IMR-90 (cell line): Measurements from ENCODE around the gene NGFR. TPM values are rescaled to one million over a fixed set of nuclear protein-coding genes. Genes with fewer than 3 reads are reported as not detected.

Source experiments
- ATAC-seq: fragments of 200-7000 bp; cut with Tn5 transposase; 2 replicates; pipeline ENCODE4 v1.9.1; 2020; ENCODE audit warnings: low read depth, mild to moderate bottlenecking, moderate library complexity
- BruUV-seq: library from RNA; stranded (reverse); fragments of 400-500 nt; replicated peaks from 2 replicates; lab custom pipeline; 2021; lab: Mats Ljungman, UMichigan
- CTCF ChIA-PET: fragments of 300-600 bp; formaldehyde crosslinking; extraction: SDS; loops from one replicate; lab custom pipeline; 2021; ENCODE audit warnings: antibody characterized with exemption; lab: Yijun Ruan, JAX
- POLR2A ChIA-PET: fragments of 300-600 bp; sonication (Branson Sonifier 250); formaldehyde crosslinking; loops from one replicate; lab custom pipeline; 2022; ENCODE audit warnings: antibody characterized with exemption; ENCODE audit not compliant: unreplicated experiment; lab: Charles Lee
- DNase-seq: peaks from one replicate; pipeline ENCODE4 v3.0.0; 2013
- H2AFZ ChIP-seq: replicated peaks from 2 replicates; pipeline ENCODE3; 2013; ENCODE audit warnings: low read length, mild to moderate bottlenecking; ENCODE audit not compliant: poor library complexity
- H2AK5ac ChIP-seq: 2 replicates; pipeline ENCODE4 v1.6.1; 2013; ENCODE audit warnings: low read depth, low read length, inconsistent platforms
- H2AK9ac ChIP-seq: replicated peaks from 2 replicates; pipeline ENCODE3; 2013; ENCODE audit warnings: mild to moderate bottlenecking, low read depth, low read length, moderate library complexity; ENCODE audit not compliant: poor library complexity
- H2BK120ac ChIP-seq: 2 replicates; pipeline ENCODE4 v1.6.1; 2013; ENCODE audit warnings: low read depth, low read length, inconsistent platforms
- H2BK15ac ChIP-seq: 3 replicates; pipeline ENCODE4 v1.6.1; 2013; ENCODE audit warnings: low read depth, low read length, inconsistent platforms
- H2BK20ac ChIP-seq: 2 replicates; pipeline ENCODE4 v1.6.1; 2013; ENCODE audit warnings: low read depth, mild to moderate bottlenecking, inconsistent platforms, low read length, moderate library complexity
- H2BK5ac ChIP-seq: 2 replicates; pipeline ENCODE4 v1.6.1; 2013; ENCODE audit warnings: mild to moderate bottlenecking, low read depth, low read length, inconsistent platforms; ENCODE audit not compliant: poor library complexity, severe bottlenecking
- H3K14ac ChIP-seq: replicated peaks from 2 replicates; pipeline ENCODE4 v1.6.1; 2013; ENCODE audit warnings: low read depth, low read length, inconsistent platforms
- H3K18ac ChIP-seq: 2 replicates; pipeline ENCODE4 v1.6.1; 2013; ENCODE audit warnings: low read depth, low read length, control low read depth
- H3K23ac ChIP-seq: 2 replicates; pipeline ENCODE4 v1.6.1; 2013; ENCODE audit warnings: low read depth, low read length, inconsistent platforms
- H3K27ac ChIP-seq: 2 replicates; pipeline ENCODE4 v1.5.1; 2013; ENCODE audit warnings: mild to moderate bottlenecking, control low read depth, low read length; ENCODE audit not compliant: insufficient read depth
- H3K27me3 ChIP-seq: 2 replicates; pipeline ENCODE4 v1.6.1; 2013; ENCODE audit warnings: low read length; ENCODE audit not compliant: control insufficient read depth, insufficient read depth
- H3K36me3 ChIP-seq: 2 replicates; pipeline ENCODE4 v1.6.1; 2013; ENCODE audit warnings: low read length, mixed read lengths; ENCODE audit not compliant: control insufficient read depth, insufficient read depth
- H3K4ac ChIP-seq: 2 replicates; pipeline ENCODE4 v1.6.1; 2013; ENCODE audit warnings: low read depth, low read length, inconsistent platforms
- H3K4me1 ChIP-seq: 2 replicates; pipeline ENCODE4 v1.6.1; 2013; ENCODE audit warnings: low read length, mixed read lengths; ENCODE audit not compliant: control insufficient read depth, insufficient read depth
- H3K4me2 ChIP-seq: 2 replicates; pipeline ENCODE4 v1.6.1; 2013; ENCODE audit warnings: low read depth, mild to moderate bottlenecking, control low read depth, low read length, moderate library complexity
- H3K4me3 ChIP-seq: 2 replicates; pipeline ENCODE4 v1.5.1; 2013; ENCODE audit warnings: low read depth, mild to moderate bottlenecking, control low read depth, low read length, moderate library complexity; ENCODE audit not compliant: insufficient read depth
- H3K56ac ChIP-seq: 2 replicates; pipeline ENCODE4 v1.6.1; 2013; ENCODE audit warnings: low read length, inconsistent platforms; ENCODE audit not compliant: insufficient read depth; ENCODE audit errors: extremely low read depth
- H3K79me1 ChIP-seq, 2 experiments: 2 replicates each; pipeline ENCODE4 v1.6.1; 2013; ENCODE audit warnings: low read length in 2 of 2, inconsistent platforms in 1 of 2, low read depth in 1 of 2
- H3K9ac ChIP-seq: 2 replicates; pipeline ENCODE4 v1.6.1; 2013; ENCODE audit warnings: low read depth, low read length, control low read depth
- H3K9me1 ChIP-seq: 2 replicates; pipeline ENCODE4 v1.6.1; 2013; ENCODE audit warnings: low read length, inconsistent platforms; ENCODE audit not compliant: insufficient read depth
- H3K9me3 ChIP-seq: 2 replicates; pipeline ENCODE4 v1.6.1; 2013; ENCODE audit warnings: low read length; ENCODE audit not compliant: control insufficient read depth, insufficient read depth
- H4K20me1 ChIP-seq: 2 replicates; pipeline ENCODE4 v1.6.1; 2013; ENCODE audit warnings: low read length, inconsistent platforms; ENCODE audit not compliant: insufficient read depth
- H4K5ac ChIP-seq: 2 replicates; pipeline ENCODE4 v1.6.1; 2013; ENCODE audit warnings: mild to moderate bottlenecking, low read depth, low read length, control low read depth
- H4K8ac ChIP-seq, 2 experiments: 2 replicates each; pipeline ENCODE4 v1.6.1; 2013; ENCODE audit warnings: low read depth in 2 of 2, low read length in 2 of 2, control low read depth in 1 of 2, inconsistent platforms in 1 of 2
- H4K91ac ChIP-seq: 2 replicates; pipeline ENCODE4 v1.6.1; 2013; ENCODE audit warnings: low read depth, low read length, inconsistent platforms; ENCODE audit not compliant: insufficient read depth
- BHLHE40 ChIP-seq: fragments of 150-350 bp; IDR thresholded peaks from 2 replicates; pipeline ENCODE4 v1.6.1; 2016; ENCODE audit warnings: mild to moderate bottlenecking, low read depth, low read length
- CEBPB ChIP-seq: IDR thresholded peaks from 2 replicates; pipeline ENCODE4 v1.6.1; 2012; ENCODE audit warnings: low read depth, low read length, improper control_type of control experiment
- CHD1 ChIP-seq: IDR thresholded peaks from 2 replicates; pipeline ENCODE4 v1.6.1; 2012; ENCODE audit warnings: low read depth, low read length, improper control_type of control experiment
- FOS ChIP-seq: fragments of 150-350 bp; IDR thresholded peaks from 2 replicates; pipeline ENCODE4 v1.6.1; 2016; ENCODE audit warnings: low read depth, low read length
- MAFK ChIP-seq: IDR thresholded peaks from 2 replicates; pipeline ENCODE4 v1.6.1; 2012; ENCODE audit warnings: low read depth, low read length, improper control_type of control experiment
- MAZ ChIP-seq: IDR thresholded peaks from 2 replicates; pipeline ENCODE4 v1.6.1; 2012; ENCODE audit warnings: low read depth, mild to moderate bottlenecking, low read length, improper control_type of control experiment, moderate library complexity, borderline replicate concordance
- MXI1 ChIP-seq: IDR thresholded peaks from 2 replicates; pipeline ENCODE4 v1.6.1; 2012; ENCODE audit warnings: low read depth, mild to moderate bottlenecking, low read length, moderate library complexity, borderline replicate concordance
- NFE2L2 ChIP-seq: fragments of 150-350 bp; IDR thresholded peaks from 2 replicates; pipeline ENCODE4 v1.6.1; 2016; ENCODE audit warnings: low read depth, mild to moderate bottlenecking, low read length
- POLR2A ChIP-seq: IDR thresholded peaks from 2 replicates; pipeline ENCODE4 v1.6.1; 2012; ENCODE audit warnings: mild to moderate bottlenecking, low read depth, low read length
- RFX5 ChIP-seq: IDR thresholded peaks from 2 replicates; pipeline ENCODE4 v1.8.0; 2012; ENCODE audit warnings: low read depth, mild to moderate bottlenecking, low read length, moderate library complexity
- SMC3 ChIP-seq: fragments of 150-350 bp; IDR thresholded peaks from 2 replicates; pipeline ENCODE4 v1.6.1; 2016; ENCODE audit warnings: low read depth, mild to moderate bottlenecking, antibody characterized with exemption, low read length, moderate library complexity
- WGBS, 2 experiments: methylation state at CpG; one replicate each; pipeline versions ENCODE4 v1.1.5 to v1.1.7; 2013; ENCODE audit warnings: missing lambda C conversion rate in 2 of 2; ENCODE audit not compliant: insufficient read length in 1 of 2; ENCODE audit errors: extremely low coverage in 2 of 2; 5-methylcytosine and 5-hydroxymethylcytosine counted together
- dilution Hi-C: fragments of 300-500 bp; cut with HindIII; formaldehyde crosslinking; loops from one replicate; pipeline ENCODE4 v1.14.3; 2018; ENCODE audit warnings: low sequenced_read_pairs; ENCODE audit not compliant: unreplicated experiment
- in situ Hi-C: fragments of 300-500 bp; cut with MboI; formaldehyde crosslinking; loops from 3 replicates; pipeline ENCODE4 v1.14.3; 2019; ENCODE audit warnings: low sequenced_read_pairs, inconsistent platforms, mixed read lengths
- intact Hi-C: fragments of 100-400 bp; cut with micrococcal nuclease; formaldehyde crosslinking; loops from 2 replicates; pipeline ENCODE4 v1.10.0; 2022
- polyA plus RNA-seq, 3 experiments: library from polyadenylated mRNA; depleted of rRNA; stranded (reverse); fragments of >200 nt; gene quantifications; 2 replicates each; pipeline ENCODE4 v1.2.3, GENCODE V29; 2012; ENCODE audit warnings: low replicate concordance in 1 of 3
- total RNA-seq: library from RNA; depleted of rRNA; stranded (reverse); fragments of >200 nt; gene quantifications from 2 replicates; pipeline ENCODE4 v1.2.3, GENCODE V29; 2012
- TF ChIP-seq, protein P1 (sequence below): fragments of 150-350 bp; IDR thresholded peaks from 2 replicates; pipeline ENCODE4 v1.6.1; 2016; ENCODE audit warnings: low read depth, mild to moderate bottlenecking, low read length, moderate library complexity, borderline replicate concordance
- TF ChIP-seq, protein P2 (sequence below): fragments of 150-350 bp; IDR thresholded peaks from 2 replicates; pipeline ENCODE4 v1.6.1; 2017; ENCODE audit warnings: mild to moderate bottlenecking, antibody characterized with exemption, low read length, low read depth

NGFR gene
- total and polyA plus RNA-seq, 2 of the 4 experiments (the other 2 are of a cell fraction), result 0.15 to 0.18 TPM

DNA sequence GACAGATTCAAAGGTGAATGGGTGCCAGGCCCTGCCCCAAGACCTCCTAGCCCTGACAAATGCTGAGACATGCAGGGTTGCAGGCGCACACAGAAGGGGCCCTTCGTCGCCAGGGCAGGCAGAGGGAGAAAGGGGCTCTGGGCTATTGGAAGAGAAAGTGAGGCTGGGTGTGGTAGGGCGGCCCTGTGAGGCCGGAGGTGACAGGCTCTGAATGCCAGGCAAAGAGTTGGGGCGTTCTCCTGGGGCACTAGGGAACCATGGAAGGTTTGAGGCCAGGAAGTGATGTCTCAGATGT, 54.2 kb downstream of the NGFR start (continued):
- TF ChIP-seq NFE2L2, result no peak
- no peak for TF ChIP-seq POLR2A

DNA sequence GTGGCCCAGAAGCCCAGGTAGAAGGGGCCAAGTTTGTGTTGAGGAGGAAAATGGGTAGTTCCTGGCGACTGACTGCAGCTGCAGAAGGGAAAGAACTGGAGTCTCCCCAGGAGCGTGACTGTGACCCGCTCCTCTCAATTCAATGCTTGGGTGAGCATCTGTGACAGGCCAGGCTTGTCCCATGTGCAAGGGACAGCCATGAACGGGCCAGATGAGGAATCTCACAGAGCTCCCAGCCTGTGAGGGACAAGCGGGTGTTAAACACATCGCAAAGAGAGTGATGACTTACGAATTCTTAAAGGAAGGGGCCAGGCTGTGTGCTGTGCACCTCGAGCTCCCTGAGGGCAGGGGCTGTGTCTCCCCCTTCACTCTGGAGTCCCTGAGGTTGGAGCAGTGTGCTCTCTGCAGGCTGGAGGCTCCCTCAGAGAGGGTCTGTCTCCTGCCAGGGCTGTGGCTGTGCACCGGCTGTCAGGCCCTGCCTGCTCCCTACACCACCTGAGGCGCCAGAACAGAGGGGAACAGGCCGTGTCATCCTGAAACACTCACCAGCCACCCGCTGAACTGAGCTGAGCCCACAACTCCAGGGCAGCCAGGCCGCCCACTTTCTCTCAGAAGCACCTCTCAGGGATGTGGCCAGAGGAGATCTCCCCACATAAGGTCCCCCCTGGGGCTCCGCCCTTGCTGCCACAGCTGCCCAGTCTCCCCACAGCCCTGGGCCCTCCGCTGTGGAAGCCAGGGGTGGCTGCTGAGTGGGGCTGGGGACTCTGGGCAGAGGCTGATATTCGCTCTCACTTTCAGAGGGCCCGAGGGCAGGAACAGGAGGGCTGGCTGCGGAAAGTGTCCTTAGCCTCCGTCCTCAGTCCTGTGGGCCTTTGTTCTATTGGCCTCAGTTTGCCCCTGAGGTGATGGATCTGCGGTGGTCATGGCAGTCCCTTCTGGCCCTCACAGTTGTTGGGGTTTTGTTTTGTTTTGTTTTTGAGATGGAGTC, 54.9 kb downstream of the NGFR start:
- ATAC-seq (no peak), DNase-seq (no peak)
- no peaks in the 10 kb centered on the region for H3K36me3 ChIP-seq
- H3K14ac ChIP-seq, result no peak overlapping the region
- H2BK15ac ChIP-seq, result no peak overlapping the region
- H3K4me2 ChIP-seq, result no peak overlapping the region
- H3K9ac ChIP-seq, result no peak overlapping the region
- no TSS peak for BruUV-seq
- intact Hi-C loops, result no loop called here
- H3K27ac ChIP-seq, result no peak overlapping the region
- no peaks in the 10 kb centered on the region for H4K20me1 ChIP-seq
- no peak overlapping the region for H2BK20ac ChIP-seq
- H3K23ac ChIP-seq, result no peak overlapping the region
- dilution Hi-C loops, result no loop called here
- H2AFZ ChIP-seq, result peak overlapping the region; percentile 30
- H3K9me1 ChIP-seq, result no peaks in the 10 kb centered on the region
- H2BK5ac ChIP-seq, result no peak overlapping the region
- H3K79me1 ChIP-seq, result no peaks in the 10 kb centered on the region
- no peak overlapping the region for H4K91ac ChIP-seq
- no peak overlapping the region for H4K8ac ChIP-seq
- in situ Hi-C loops, result loop anchor here (5.0 to 10.0 kb wide), 2 partner anchors 113 to 235 kb away; no protein-coding TSS in a partner anchor
- no peak overlapping the region for H2AK9ac ChIP-seq
- no peak overlapping the region for H4K5ac ChIP-seq
- no peak overlapping the region for H2BK120ac ChIP-seq
- H3K27me3 ChIP-seq, result peaks cover 47% of the 10 kb centered on the region
- H3K4ac ChIP-seq, result no peak overlapping the region
- no peak overlapping the region for H3K18ac ChIP-seq
- POLR2A ChIA-PET, result no interaction called here
- 78% methylated on average over 3 of the region's 20 CpGs; no CpG with 5 or more reads in 1 of the 2 experiments for WGBS, 2 experiments
- H3K9me3 ChIP-seq, result no peaks in the 10 kb centered on the region
- H3K56ac ChIP-seq, result no peak overlapping the region
- CTCF ChIA-PET, result no interaction called here
- H3K4me1 ChIP-seq, result no peaks in the 10 kb centered on the region
- no peak overlapping the region for H3K4me3 ChIP-seq
- H2AK5ac ChIP-seq, result no peak overlapping the region
- no peak for TF ChIP-seq SMC3
- no peak for TF ChIP-seq NFE2L2
- TF ChIP-seq CEBPB, result no peak
- no peak for TF ChIP-seq MAFK
- no peak for TF ChIP-seq POLR2A
- TF ChIP-seq, protein P1, sequence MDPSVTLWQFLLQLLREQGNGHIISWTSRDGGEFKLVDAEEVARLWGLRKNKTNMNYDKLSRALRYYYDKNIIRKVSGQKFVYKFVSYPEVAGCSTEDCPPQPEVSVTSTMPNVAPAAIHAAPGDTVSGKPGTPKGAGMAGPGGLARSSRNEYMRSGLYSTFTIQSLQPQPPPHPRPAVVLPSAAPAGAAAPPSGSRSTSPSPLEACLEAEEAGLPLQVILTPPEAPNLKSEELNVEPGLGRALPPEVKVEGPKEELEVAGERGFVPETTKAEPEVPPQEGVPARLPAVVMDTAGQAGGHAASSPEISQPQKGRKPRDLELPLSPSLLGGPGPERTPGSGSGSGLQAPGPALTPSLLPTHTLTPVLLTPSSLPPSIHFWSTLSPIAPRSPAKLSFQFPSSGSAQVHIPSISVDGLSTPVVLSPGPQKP, result no peak
- TF ChIP-seq FOS, result no peak
- no peak for TF ChIP-seq MXI1
- TF ChIP-seq MAZ, result no peak
- no peak for TF ChIP-seq BHLHE40
- TF ChIP-seq RFX5, result no peak
- TF ChIP-seq, protein P2, sequence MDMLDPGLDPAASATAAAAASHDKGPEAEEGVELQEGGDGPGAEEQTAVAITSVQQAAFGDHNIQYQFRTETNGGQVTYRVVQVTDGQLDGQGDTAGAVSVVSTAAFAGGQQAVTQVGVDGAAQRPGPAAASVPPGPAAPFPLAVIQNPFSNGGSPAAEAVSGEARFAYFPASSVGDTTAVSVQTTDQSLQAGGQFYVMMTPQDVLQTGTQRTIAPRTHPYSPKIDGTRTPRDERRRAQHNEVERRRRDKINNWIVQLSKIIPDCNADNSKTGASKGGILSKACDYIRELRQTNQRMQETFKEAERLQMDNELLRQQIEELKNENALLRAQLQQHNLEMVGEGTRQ, result no peak
- TF ChIP-seq CHD1, result no peak
